Activated naive CD8-positive, alpha-beta T cell (primary cell): ENCODE results near the gene C10orf120.

Experiments
- H3K27ac Mint-ChIP-seq: one replicate; pipeline ENCODE4 v1.8.0; 2021; ENCODE audit warnings: mixed read lengths
- H3K27me3 Mint-ChIP-seq: one replicate; pipeline ENCODE4 v1.8.0; 2021; ENCODE audit warnings: mixed read lengths
- H3K36me3 Mint-ChIP-seq: one replicate; pipeline ENCODE4 v1.8.0; 2021; ENCODE audit warnings: mixed read lengths
- H3K4me1 Mint-ChIP-seq: one replicate; pipeline ENCODE4 v1.8.0; 2021; ENCODE audit warnings: low read depth, mixed read lengths
- H3K4me3 Mint-ChIP-seq: one replicate; pipeline ENCODE4 v1.8.0; 2021; ENCODE audit warnings: mild to moderate bottlenecking, mixed read lengths
- H3K9me3 Mint-ChIP-seq: one replicate; pipeline ENCODE4 v1.8.0; 2021; ENCODE audit warnings: low read depth, mixed read lengths

The C10orf120 gene

GRCh38 chr10:122682522-122682921 is 17.1 kb downstream of the C10orf120 start:
- Mint-ChIP-seq H3K36me3 (no peaks in the 10 kb centered on the region), H3K9me3 (no peaks in the 10 kb centered on the region), H3K4me3 (no peak overlapping the region), H3K4me1 (no peaks in the 10 kb centered on the region), H3K27me3 (peaks cover 21% of the 10 kb centered on the region), H3K27ac (no peak overlapping the region)

- Mint-ChIP-seq H3K36me3 (no peaks in the 10 kb centered on the region), H3K9me3 (no peaks in the 10 kb centered on the region), H3K4me1 (no peaks in the 10 kb centered on the region), H3K27ac (no peak overlapping the region), H3K4me3 (no peak overlapping the region), H3K27me3 (peaks cover 14% of the 10 kb centered on the region)
Measured at GRCh38 chr10:122678266-122678665, 21.4 kb downstream of the C10orf120 start.

GRCh38 chr10:122675278-122675677 is 24.4 kb downstream of the C10orf120 start:
- peaks cover 13% of the 10 kb centered on the region for H3K27me3 Mint-ChIP-seq
- no peak overlapping the region for H3K27ac Mint-ChIP-seq
- no peak overlapping the region for H3K4me3 Mint-ChIP-seq
- H3K4me1 Mint-ChIP-seq: no peaks in the 10 kb centered on the region
- no peaks in the 10 kb centered on the region for H3K9me3 Mint-ChIP-seq
- H3K36me3 Mint-ChIP-seq: no peaks in the 10 kb centered on the region

- Mint-ChIP-seq H3K4me3 (no peak overlapping the region), H3K36me3 (no peaks in the 10 kb centered on the region), H3K4me1 (no peaks in the 10 kb centered on the region), H3K27ac (no peak overlapping the region), H3K9me3 (no peaks in the 10 kb centered on the region), H3K27me3 (peaks cover 13% of the 10 kb centered on the region)
Measured at GRCh38 chr10:122674781-122675180, 24.9 kb downstream of the C10orf120 start.

GRCh38 chr10:122673731-122674130 is 25.9 kb downstream of the C10orf120 start:
- H3K36me3 Mint-ChIP-seq: no peaks in the 10 kb centered on the region
- no peaks in the 10 kb centered on the region for H3K4me1 Mint-ChIP-seq
- H3K4me3 Mint-ChIP-seq: no peak overlapping the region
- no peak overlapping the region for H3K27ac Mint-ChIP-seq
- no peaks in the 10 kb centered on the region for H3K9me3 Mint-ChIP-seq
- H3K27me3 Mint-ChIP-seq: peaks cover 13% of the 10 kb centered on the region

GRCh38 chr10:122673269-122673668 is 26.4 kb downstream of the C10orf120 start:
- Mint-ChIP-seq H3K4me1 (no peaks in the 10 kb centered on the region), H3K9me3 (no peaks in the 10 kb centered on the region), H3K4me3 (no peak overlapping the region), H3K27ac (no peak overlapping the region), H3K36me3 (no peaks in the 10 kb centered on the region), H3K27me3 (peaks cover 11% of the 10 kb centered on the region)

GRCh38 chr10:122672655-122673054 is 27.0 kb downstream of the C10orf120 start:
- no peak overlapping the region for H3K4me3 Mint-ChIP-seq
- no peaks in the 10 kb centered on the region for H3K36me3 Mint-ChIP-seq
- H3K27me3 Mint-ChIP-seq: peaks cover 11% of the 10 kb centered on the region

GRCh38 chr10:122671355-122671754 is 28.3 kb downstream of the C10orf120 start:
- no peaks in the 10 kb centered on the region for H3K36me3 Mint-ChIP-seq
- H3K4me3 Mint-ChIP-seq: no peak overlapping the region
- H3K27ac Mint-ChIP-seq: no peak overlapping the region
- peaks cover 8% of the 10 kb centered on the region for H3K27me3 Mint-ChIP-seq
- no peaks in the 10 kb centered on the region for H3K4me1 Mint-ChIP-seq
- no peaks in the 10 kb centered on the region for H3K9me3 Mint-ChIP-seq

More at GRCh38 chr10:122672655-122673054, 27.0 kb downstream of the C10orf120 start:
- no peaks in the 10 kb centered on the region for H3K4me1 Mint-ChIP-seq
- no peaks in the 10 kb centered on the region for H3K9me3 Mint-ChIP-seq
- H3K27ac Mint-ChIP-seq: no peak overlapping the region

GRCh38 chr10:122669842-122670241 is 29.8 kb downstream of the C10orf120 start:
- H3K9me3 Mint-ChIP-seq: no peaks in the 10 kb centered on the region
- H3K27me3 Mint-ChIP-seq: peaks cover 7% of the 10 kb centered on the region
- H3K27ac Mint-ChIP-seq: no peak overlapping the region
- H3K4me3 Mint-ChIP-seq: no peak overlapping the region
- H3K4me1 Mint-ChIP-seq: no peaks in the 10 kb centered on the region
- H3K36me3 Mint-ChIP-seq: no peaks in the 10 kb centered on the region

GRCh38 chr10:122669045-122669444 is 30.6 kb downstream of the C10orf120 start:
- no peak overlapping the region for H3K4me3 Mint-ChIP-seq

GRCh38 chr10:122665946-122666345 is 33.7 kb downstream of the C10orf120 start:
- Mint-ChIP-seq H3K9me3 (no peaks in the 10 kb centered on the region), H3K36me3 (no peaks in the 10 kb centered on the region), H3K27me3 (peaks cover 10% of the 10 kb centered on the region), H3K27ac (no peak overlapping the region), H3K4me3 (no peak overlapping the region), H3K4me1 (no peaks in the 10 kb centered on the region)

More at GRCh38 chr10:122669045-122669444, 30.6 kb downstream of the C10orf120 start:
- no peaks in the 10 kb centered on the region for H3K4me1 Mint-ChIP-seq
- H3K27me3 Mint-ChIP-seq: peaks cover 7% of the 10 kb centered on the region
- H3K36me3 Mint-ChIP-seq: no peaks in the 10 kb centered on the region
- no peak overlapping the region for H3K27ac Mint-ChIP-seq
- no peaks in the 10 kb centered on the region for H3K9me3 Mint-ChIP-seq

- Mint-ChIP-seq H3K4me1 (no peaks in the 10 kb centered on the region), H3K27me3 (peaks cover 10% of the 10 kb centered on the region), H3K27ac (no peak overlapping the region), H3K36me3 (no peaks in the 10 kb centered on the region), H3K4me3 (no peak overlapping the region), H3K9me3 (no peaks in the 10 kb centered on the region)
Measured at GRCh38 chr10:122665329-122665860, 34.3 kb downstream of the C10orf120 start.

- Mint-ChIP-seq H3K27ac (no peak overlapping the region), H3K27me3 (peaks cover 10% of the 10 kb centered on the region)
Measured at GRCh38 chr10:122664501-122664900, 35.1 kb downstream of the C10orf120 start.

GRCh38 chr10:122663516-122664130 is 36.0 kb downstream of the C10orf120 start:
- H3K4me3 Mint-ChIP-seq: no peak overlapping the region
- H3K27me3 Mint-ChIP-seq: peaks cover 9% of the 10 kb centered on the region
- H3K4me1 Mint-ChIP-seq: no peaks in the 10 kb centered on the region
- no peaks in the 10 kb centered on the region for H3K36me3 Mint-ChIP-seq
- no peak overlapping the region for H3K27ac Mint-ChIP-seq
- H3K9me3 Mint-ChIP-seq: no peaks in the 10 kb centered on the region

More at GRCh38 chr10:122664501-122664900, 35.1 kb downstream of the C10orf120 start:
- no peak overlapping the region for H3K4me3 Mint-ChIP-seq
- no peaks in the 10 kb centered on the region for H3K4me1 Mint-ChIP-seq
- no peaks in the 10 kb centered on the region for H3K36me3 Mint-ChIP-seq
- H3K9me3 Mint-ChIP-seq: no peaks in the 10 kb centered on the region

- H3K4me3 Mint-ChIP-seq: no peak overlapping the region
- H3K27ac Mint-ChIP-seq: no peak overlapping the region
- H3K27me3 Mint-ChIP-seq: peaks cover 8% of the 10 kb centered on the region
- no peaks in the 10 kb centered on the region for H3K36me3 Mint-ChIP-seq
- H3K9me3 Mint-ChIP-seq: no peaks in the 10 kb centered on the region
- H3K4me1 Mint-ChIP-seq: no peaks in the 10 kb centered on the region
Measured at GRCh38 chr10:122662231-122662630, 37.4 kb downstream of the C10orf120 start.

- Mint-ChIP-seq H3K9me3 (no peaks in the 10 kb centered on the region), H3K36me3 (no peaks in the 10 kb centered on the region), H3K4me1 (no peaks in the 10 kb centered on the region), H3K27me3 (peaks cover 8% of the 10 kb centered on the region), H3K27ac (no peak overlapping the region), H3K4me3 (no peak overlapping the region)
Measured at GRCh38 chr10:122660696-122661095, 39.0 kb downstream of the C10orf120 start.
